Measurements from ENCODE around the gene MORC2.

The MORC2 gene

DNA sequence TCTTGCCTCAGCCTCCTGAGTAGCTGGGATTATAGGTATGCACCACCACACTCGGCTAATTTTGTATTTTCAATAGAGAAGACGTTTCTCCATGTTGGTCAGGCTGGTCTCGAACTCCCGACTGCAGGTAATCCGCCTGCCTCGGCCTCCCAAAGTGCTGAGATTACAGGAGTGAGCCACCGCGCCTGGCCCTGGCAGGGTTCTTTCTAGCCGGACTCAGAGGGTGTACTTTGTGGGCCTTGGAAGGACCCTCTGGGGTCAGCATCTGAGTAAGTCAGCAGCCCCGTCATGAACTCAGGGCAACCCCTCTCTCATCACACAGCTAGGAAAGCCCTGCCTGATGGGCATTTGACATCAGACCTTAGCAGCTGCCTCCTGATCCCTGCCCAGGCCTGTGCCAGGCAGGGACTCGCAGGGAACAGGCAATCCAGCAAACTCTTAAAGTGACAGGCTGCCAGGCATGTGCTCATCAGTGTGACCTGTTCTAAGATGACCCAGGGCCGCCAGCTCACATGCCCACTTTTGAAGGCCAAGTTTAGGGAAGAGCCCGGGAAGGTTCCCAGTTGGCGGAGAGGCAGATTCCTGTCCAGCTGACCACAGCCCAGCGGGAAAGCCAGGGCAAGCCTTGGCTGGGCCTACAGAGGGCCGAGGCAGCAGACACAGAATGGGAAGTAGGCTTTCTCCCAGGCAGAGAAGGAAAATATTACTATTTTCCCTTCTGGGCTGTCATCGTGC, 92.9 kb downstream of the MORC2 start:
- in situ Hi-C loops (cut with MboI; ENCODE audit: low sequenced_read_pairs): no loop called here

Measured in HL-60/S4 (cell line).